ENCODE results near the gene UST. TPM values are rescaled to one million over a fixed set of nuclear protein-coding genes. Genes with fewer than 3 reads are reported as not detected.

Gene UST
- total RNA-seq, 4 donors from 2014 or later: 4.8 to 9.0 (median 7.8) TPM

GRCh38 chr6:148881593-148882311, 134.9 kb downstream of the UST start:
- intact Hi-C loops (cut with DNase I; ENCODE audit: low total_unique reads) (no loop called here), in situ Hi-C loops (cut with MboI; ENCODE audit: low pct_ligation_motif_present in 1 of 4, low pct_unique_long_range_greater_than_20kb in 1 of 4, low sequenced_read_pairs in 3 of 4) (no loop called here)
- Histone ChIP-seq H3K9me3 (no peaks in the 10 kb centered on the region), H3K27ac (no peak overlapping the region), H3K27me3 (no peaks in the 10 kb centered on the region), H3K36me3 (no peaks in the 10 kb centered on the region), H3K4me3 (no peak overlapping the region), H3K4me1 (peaks cover 0 to 16% (median 6%) of the 10 kb centered on the region in 4 donors)
- DNase-seq: no peak
- TF ChIP-seq POLR2A (IDR thresholded peaks at IDR 0.05) (no peak), EP300 (IDR thresholded peaks at IDR 0.05; ENCODE audit: low read depth) (no peak), CTCF (IDR thresholded peaks at IDR 0.05) (no peak), POLR2AphosphoS5 (IDR thresholded peaks at IDR 0.05) (no peak)
- WGBS, 2 donors (ENCODE audit: low coverage in 1 of 2): 66 to 89% methylated on average over 6 to 9 of the region's 9 CpGs

- Histone ChIP-seq H3K27ac (no peak overlapping the region), H3K4me1 (peaks cover 0 to 16% (median 6%) of the 10 kb centered on the region in 4 donors), H3K9me3 (no peaks in the 10 kb centered on the region), H3K4me3 (no peak overlapping the region), H3K36me3 (no peaks in the 10 kb centered on the region), H3K27me3 (no peaks in the 10 kb centered on the region)
- WGBS, 2 donors (ENCODE audit: low coverage in 1 of 2): 54 to 79% methylated on average over 2 of the region's 2 CpGs
- intact Hi-C loops (cut with DNase I; ENCODE audit: low total_unique reads) (no loop called here), in situ Hi-C loops (cut with MboI; ENCODE audit: low pct_ligation_motif_present in 1 of 4, low pct_unique_long_range_greater_than_20kb in 1 of 4, low sequenced_read_pairs in 3 of 4) (no loop called here)
- no peak for TF ChIP-seq POLR2AphosphoS5 (IDR thresholded peaks at IDR 0.05)
- TF ChIP-seq POLR2A (IDR thresholded peaks at IDR 0.05): no peak
- TF ChIP-seq EP300 (IDR thresholded peaks at IDR 0.05; ENCODE audit: low read depth): no peak
- TF ChIP-seq CTCF (IDR thresholded peaks at IDR 0.05): no peak
- DNase-seq: no peak
These were observed 136.4 kb downstream of the UST start for GRCh38 chr6:148883270-148883669.

GRCh38 chr6:148884461-148884860, 137.6 kb downstream of the UST start:
- Histone ChIP-seq H3K4me1 (peaks cover 0 to 16% (median 10%) of the 10 kb centered on the region in 4 donors), H3K27me3 (no peaks in the 10 kb centered on the region), H3K4me3 (no peak overlapping the region), H3K27ac (no peak overlapping the region), H3K9me3 (no peaks in the 10 kb centered on the region), H3K36me3 (no peaks in the 10 kb centered on the region)
- in situ Hi-C loops (cut with MboI; ENCODE audit: low pct_ligation_motif_present in 1 of 4, low pct_unique_long_range_greater_than_20kb in 1 of 4, low sequenced_read_pairs in 3 of 4) (no loop called here), intact Hi-C loops (cut with DNase I; ENCODE audit: low total_unique reads) (no loop called here)
- DNase-seq: no peak
- WGBS, 2 donors (ENCODE audit: low coverage in 1 of 2): 61 to 79% methylated on average over 2 of the region's 2 CpGs
- TF ChIP-seq EP300 (IDR thresholded peaks at IDR 0.05; ENCODE audit: low read depth) (no peak), POLR2A (IDR thresholded peaks at IDR 0.05) (no peak), CTCF (IDR thresholded peaks at IDR 0.05) (no peak), POLR2AphosphoS5 (IDR thresholded peaks at IDR 0.05) (no peak)

- 73 to 74% methylated on average over 5 to 6 of the region's 6 CpGs for WGBS, 2 donors (ENCODE audit: low coverage in 1 of 2)
- H3K9me3 ChIP-seq: no peaks in the 10 kb centered on the region
- H3K36me3 ChIP-seq: no peaks in the 10 kb centered on the region
- peak overlapping the region; percentile 11 to 53 (median 30) for H3K27ac ChIP-seq
- no peaks in the 10 kb centered on the region for H3K27me3 ChIP-seq
- in situ Hi-C loops (cut with MboI; ENCODE audit: low pct_ligation_motif_present in 1 of 4, low pct_unique_long_range_greater_than_20kb in 1 of 4, low sequenced_read_pairs in 3 of 4) (no loop called here), intact Hi-C loops (cut with DNase I; ENCODE audit: low total_unique reads) (no loop called here)
- no peak overlapping the region for H3K4me3 ChIP-seq
- DNase-seq: no peak
- TF ChIP-seq CTCF (IDR thresholded peaks at IDR 0.05) (no peak), POLR2AphosphoS5 (IDR thresholded peaks at IDR 0.05) (peak in 1 of 3 donors; percentile 56)
- H3K4me1 ChIP-seq: peaks cover 0 to 20% (median 10%) of the 10 kb centered on the region in 4 donors
These were observed 138.5 kb downstream of the UST start for GRCh38 chr6:148885136-148885865.
